ENCODE data around the gene RPP30. TPM values are rescaled to one million over a fixed set of nuclear protein-coding genes. Genes with fewer than 3 reads are reported as not detected.

RPP30 gene
- total RNA-seq, result 31.6 TPM
- long read RNA-seq, transcript RPP30-202 (11 exons, 2,589 nt), result major isoform, 5 of 11 reads
- long read RNA-seq, partial matches to known transcripts, result 0 of 11 reads
- long read RNA-seq, other reads (novel, unspliced or antisense), result 6 of 11 reads

DNA sequence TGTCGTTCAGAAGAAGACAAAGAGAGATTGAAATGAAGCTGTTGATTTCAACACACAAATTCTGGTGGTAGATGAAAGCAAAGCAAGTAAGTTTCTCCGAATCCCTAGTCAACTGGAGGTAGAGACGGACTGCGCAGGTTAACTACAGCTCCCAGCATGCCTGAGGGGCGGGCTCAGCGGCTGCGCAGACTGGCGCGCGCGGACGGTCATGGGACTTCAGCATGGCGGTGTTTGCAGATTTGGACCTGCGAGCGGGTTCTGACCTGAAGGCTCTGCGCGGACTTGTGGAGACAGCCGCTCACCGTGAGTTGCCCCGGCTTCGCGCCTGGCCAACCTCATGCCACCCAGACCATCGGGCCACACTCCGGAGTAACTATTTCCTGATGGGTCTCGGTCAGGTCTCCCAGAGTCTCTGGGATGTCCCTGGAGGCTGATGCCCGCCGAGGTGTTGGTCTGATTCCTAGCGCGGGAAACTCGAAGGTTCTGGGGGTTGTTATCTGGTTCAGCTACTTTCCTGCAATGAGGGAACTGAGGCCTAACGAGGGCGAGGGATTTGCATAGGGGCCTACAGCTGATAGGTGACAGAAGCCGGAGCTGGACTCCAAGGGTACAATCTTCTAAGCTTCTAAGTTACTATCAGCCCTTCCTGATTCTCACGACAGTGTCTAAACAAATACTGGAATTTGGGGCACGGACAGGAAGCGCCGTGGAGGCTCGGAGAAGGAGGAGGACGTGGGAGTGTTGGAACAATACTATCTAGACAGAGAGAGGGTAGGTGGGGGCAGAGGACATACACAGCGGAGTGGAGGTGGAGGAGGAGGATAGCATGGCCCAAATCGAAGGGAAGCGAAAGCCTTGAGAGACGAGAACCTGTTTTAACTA, at the start of gene RPP30:
Gene RPP30, plus strand, starts transcription at position 209 of the 882 bp plus-strand sequence. Its CDS starts 13 bp downstream, at position 222.
- Histone ChIP-seq H3K27ac (replicated peaks) (peak within 1 kb of the TSS; percentile 79), H3K27me3 (ENCODE audit: low read depth) (peaks cover 14% of the 10 kb centered on the region), H3K36me3 (peaks cover 17% of the 10 kb centered on the region), H3K9me3 (replicated peaks) (peaks cover 5% of the 10 kb centered on the region), H3K4me3 (peak within 1 kb of the TSS; percentile 89), H3K4me1 (peaks cover 26% of the 10 kb centered on the region)
- TF ChIP-seq, protein P1, sequence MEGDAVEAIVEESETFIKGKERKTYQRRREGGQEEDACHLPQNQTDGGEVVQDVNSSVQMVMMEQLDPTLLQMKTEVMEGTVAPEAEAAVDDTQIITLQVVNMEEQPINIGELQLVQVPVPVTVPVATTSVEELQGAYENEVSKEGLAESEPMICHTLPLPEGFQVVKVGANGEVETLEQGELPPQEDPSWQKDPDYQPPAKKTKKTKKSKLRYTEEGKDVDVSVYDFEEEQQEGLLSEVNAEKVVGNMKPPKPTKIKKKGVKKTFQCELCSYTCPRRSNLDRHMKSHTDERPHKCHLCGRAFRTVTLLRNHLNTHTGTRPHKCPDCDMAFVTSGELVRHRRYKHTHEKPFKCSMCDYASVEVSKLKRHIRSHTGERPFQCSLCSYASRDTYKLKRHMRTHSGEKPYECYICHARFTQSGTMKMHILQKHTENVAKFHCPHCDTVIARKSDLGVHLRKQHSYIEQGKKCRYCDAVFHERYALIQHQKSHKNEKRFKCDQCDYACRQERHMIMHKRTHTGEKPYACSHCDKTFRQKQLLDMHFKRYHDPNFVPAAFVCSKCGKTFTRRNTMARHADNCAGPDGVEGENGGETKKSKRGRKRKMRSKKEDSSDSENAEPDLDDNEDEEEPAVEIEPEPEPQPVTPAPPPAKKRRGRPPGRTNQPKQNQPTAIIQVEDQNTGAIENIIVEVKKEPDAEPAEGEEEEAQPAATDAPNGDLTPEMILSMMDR (IDR thresholded peaks at IDR 0.05; ENCODE audit: borderline replicate concordance), result no peak
- DNase-seq, result peak; percentile 85
- intact Hi-C loops (cut with micrococcal nuclease), result no loop called here

DNA sequence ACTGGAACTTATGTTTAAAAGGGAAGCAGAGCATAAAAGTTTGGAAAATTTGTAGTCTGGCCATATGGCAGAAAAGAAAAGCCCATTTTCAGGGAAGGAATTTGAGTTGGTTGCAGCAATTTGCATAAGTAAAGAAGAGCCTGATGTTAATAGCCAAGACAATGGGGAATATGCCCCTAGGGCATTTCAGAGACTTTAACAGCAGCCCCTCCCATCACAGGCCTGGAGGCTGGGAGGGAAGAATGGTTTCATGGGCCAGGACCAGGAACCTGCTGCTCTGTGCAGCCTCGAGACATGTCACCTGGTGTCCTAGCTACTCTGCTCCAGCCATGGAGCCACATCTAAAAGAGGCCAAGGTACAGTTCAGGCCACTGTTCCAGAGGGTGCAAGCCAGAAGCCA, 49.3 kb upstream of the RPP30 start:
- Histone ChIP-seq H3K27ac (replicated peaks) (no peak overlapping the region), H3K4me1 (no peaks in the 10 kb centered on the region)
- intact Hi-C loops (cut with micrococcal nuclease), result no loop called here

DNA sequence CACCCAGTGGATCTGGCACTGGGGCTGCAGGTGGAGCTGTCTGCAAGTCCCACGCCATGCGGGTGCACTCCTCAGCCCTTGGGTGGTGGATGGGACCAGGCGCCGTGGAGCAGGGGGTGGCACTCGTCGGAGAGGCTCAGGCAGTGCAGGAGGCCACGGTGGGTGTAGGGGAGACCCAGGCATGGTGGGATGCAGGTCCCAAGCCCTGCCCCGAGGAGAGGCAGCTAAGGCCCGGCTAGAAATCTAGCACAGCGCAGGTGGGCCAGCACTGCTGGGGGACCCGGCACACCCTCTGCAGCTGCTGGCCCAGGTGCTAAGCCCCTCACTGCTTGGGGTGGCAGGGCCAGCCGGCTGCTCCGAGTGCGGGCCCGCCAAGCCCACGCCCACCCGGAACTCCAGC, 39.7 kb upstream of the RPP30 start:
- peaks cover 4% of the 10 kb centered on the region for H3K9me3 ChIP-seq (replicated peaks)

More for the DNA sequence above, 49.3 kb upstream of the RPP30 start:
- DNase-seq, result no peak
- Histone ChIP-seq H3K27me3 (ENCODE audit: low read depth) (peaks cover 19% of the 10 kb centered on the region), H3K4me3 (no peak overlapping the region), H3K36me3 (no peaks in the 10 kb centered on the region), H3K9me3 (replicated peaks) (peaks cover 32% of the 10 kb centered on the region)
- TF ChIP-seq, protein P1 (IDR thresholded peaks at IDR 0.05; ENCODE audit: borderline replicate concordance), result no peak

DNA sequence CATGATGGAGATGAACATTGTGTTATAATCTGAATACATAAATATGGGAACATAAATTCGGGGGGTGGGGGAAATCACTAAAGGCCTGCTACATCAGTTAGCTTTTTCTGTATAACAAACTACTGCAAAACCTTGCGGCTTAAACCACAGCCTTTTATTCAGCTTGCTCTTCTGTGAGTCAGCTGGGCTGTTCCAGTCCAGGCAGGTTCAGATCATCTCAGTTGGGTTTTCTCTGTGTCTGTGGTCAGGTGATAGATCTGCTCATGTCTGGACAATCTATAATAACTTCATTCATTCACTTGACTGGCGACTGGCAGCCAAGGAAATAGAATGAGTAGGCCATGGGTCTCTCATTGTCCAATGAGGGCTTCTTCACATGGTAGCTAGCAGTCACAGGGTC, 37.4 kb upstream of the RPP30 start:
- no peak overlapping the region for H3K27ac ChIP-seq (replicated peaks)
- H3K27me3 ChIP-seq (ENCODE audit: low read depth), result peaks cover 4% of the 10 kb centered on the region
- no peaks in the 10 kb centered on the region for H3K36me3 ChIP-seq
- TF ChIP-seq, protein P1 (IDR thresholded peaks at IDR 0.05; ENCODE audit: borderline replicate concordance), result no peak
- no peaks in the 10 kb centered on the region for H3K4me1 ChIP-seq
- H3K9me3 ChIP-seq (replicated peaks), result no peaks in the 10 kb centered on the region
- intact Hi-C loops (cut with micrococcal nuclease), result no loop called here
- DNase-seq, result no peak
- H3K4me3 ChIP-seq, result no peak overlapping the region

More for the DNA sequence above, 39.7 kb upstream of the RPP30 start:
- intact Hi-C loops (cut with micrococcal nuclease), result no loop called here
- DNase-seq, result no peak
- TF ChIP-seq, protein P1 (IDR thresholded peaks at IDR 0.05; ENCODE audit: borderline replicate concordance), result no peak
- Histone ChIP-seq H3K27me3 (ENCODE audit: low read depth) (no peaks in the 10 kb centered on the region), H3K36me3 (no peaks in the 10 kb centered on the region), H3K4me1 (no peaks in the 10 kb centered on the region), H3K4me3 (no peak overlapping the region), H3K27ac (replicated peaks) (no peak overlapping the region)

DNA sequence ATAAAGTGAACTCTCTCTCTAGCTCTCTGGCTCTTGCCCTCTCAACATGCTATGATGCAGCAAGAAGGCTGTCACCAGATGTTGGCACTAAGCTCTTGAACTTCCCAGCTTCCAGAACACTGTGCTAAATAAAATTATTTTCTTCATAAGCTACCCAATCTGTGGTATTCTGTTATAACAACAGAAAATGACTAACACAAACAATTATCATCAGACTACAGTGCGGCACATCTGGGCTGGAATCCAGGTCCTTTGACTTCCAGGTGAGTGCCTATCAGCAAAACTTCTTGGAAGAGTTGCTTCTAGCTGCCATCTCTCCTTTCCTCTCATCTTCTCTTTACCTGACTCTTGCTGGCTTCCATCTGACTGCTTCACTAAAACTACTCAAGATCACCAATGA, 34.3 kb upstream of the RPP30 start:
- H3K9me3 ChIP-seq (replicated peaks), result no peaks in the 10 kb centered on the region
- no peak for DNase-seq
- intact Hi-C loops (cut with micrococcal nuclease), result no loop called here
- TF ChIP-seq, protein P1 (IDR thresholded peaks at IDR 0.05; ENCODE audit: borderline replicate concordance), result no peak
- H3K36me3 ChIP-seq, result no peaks in the 10 kb centered on the region
- no peaks in the 10 kb centered on the region for H3K4me1 ChIP-seq
- H3K27me3 ChIP-seq (ENCODE audit: low read depth), result peaks cover 22% of the 10 kb centered on the region
- no peak overlapping the region for H3K4me3 ChIP-seq
- H3K27ac ChIP-seq (replicated peaks), result no peak overlapping the region
